ENCODE data around the gene RLN3.

DNA sequence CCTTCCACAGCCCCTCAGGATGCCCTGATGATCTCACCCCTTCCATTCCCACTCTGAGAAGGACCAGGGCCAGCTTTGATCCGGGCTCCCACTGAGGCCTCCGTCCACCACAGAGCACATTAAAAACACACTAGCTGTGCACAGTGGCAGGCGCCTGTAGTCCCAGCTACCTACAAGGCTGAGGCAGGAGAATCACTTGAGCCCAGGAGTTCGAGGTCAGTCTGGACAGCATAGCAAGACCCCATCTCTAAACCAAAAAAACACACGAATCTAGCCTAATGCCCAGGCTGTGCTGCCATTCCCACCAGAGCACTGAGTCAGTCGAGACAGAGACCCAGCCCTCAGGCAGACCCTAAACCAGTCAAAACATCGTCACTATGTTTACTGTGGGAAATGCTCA is 35.9 kb upstream of the RLN3 start:
- no peak for TF ChIP-seq CTCF (IDR thresholded peaks at IDR 0.05)
- TF ChIP-seq POLR2A (IDR thresholded peaks at IDR 0.05), result no peak
